ENCODE data around the gene ZBTB5.

Gene ZBTB5

DNA sequence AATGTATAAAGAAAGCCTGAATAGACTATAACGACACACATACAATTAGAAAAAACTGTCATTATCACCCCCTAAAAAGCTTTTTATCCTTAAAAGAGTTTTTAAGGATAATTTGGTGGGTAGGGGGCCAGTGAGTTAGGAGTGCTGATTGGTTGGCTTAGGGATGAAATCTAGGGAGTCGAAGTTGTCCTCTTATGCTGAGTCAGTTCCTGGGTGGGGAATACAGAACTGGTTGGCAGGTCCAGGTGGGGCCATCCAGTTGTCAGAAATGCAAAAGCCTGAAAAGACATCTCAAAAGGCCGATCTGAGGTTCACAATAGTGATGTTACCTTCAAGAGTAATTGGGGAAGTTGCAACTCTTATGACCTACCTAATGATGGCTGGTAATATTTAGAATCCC lies 13.6 kb downstream of the ZBTB5 start:
- Mint-ChIP-seq H3K36me3 (ENCODE audit: low read depth) (peaks cover 34% of the 10 kb centered on the region), H3K27me3 (no peaks in the 10 kb centered on the region), H3K4me3 (no peak overlapping the region), H3K9me3 (peaks cover 6% of the 10 kb centered on the region), H3K27ac (no peak overlapping the region), H3K4me1 (ENCODE audit: low read depth) (peaks cover 8% of the 10 kb centered on the region)
- intact Hi-C loops (cut with micrococcal nuclease) = no loop called here

DNA sequence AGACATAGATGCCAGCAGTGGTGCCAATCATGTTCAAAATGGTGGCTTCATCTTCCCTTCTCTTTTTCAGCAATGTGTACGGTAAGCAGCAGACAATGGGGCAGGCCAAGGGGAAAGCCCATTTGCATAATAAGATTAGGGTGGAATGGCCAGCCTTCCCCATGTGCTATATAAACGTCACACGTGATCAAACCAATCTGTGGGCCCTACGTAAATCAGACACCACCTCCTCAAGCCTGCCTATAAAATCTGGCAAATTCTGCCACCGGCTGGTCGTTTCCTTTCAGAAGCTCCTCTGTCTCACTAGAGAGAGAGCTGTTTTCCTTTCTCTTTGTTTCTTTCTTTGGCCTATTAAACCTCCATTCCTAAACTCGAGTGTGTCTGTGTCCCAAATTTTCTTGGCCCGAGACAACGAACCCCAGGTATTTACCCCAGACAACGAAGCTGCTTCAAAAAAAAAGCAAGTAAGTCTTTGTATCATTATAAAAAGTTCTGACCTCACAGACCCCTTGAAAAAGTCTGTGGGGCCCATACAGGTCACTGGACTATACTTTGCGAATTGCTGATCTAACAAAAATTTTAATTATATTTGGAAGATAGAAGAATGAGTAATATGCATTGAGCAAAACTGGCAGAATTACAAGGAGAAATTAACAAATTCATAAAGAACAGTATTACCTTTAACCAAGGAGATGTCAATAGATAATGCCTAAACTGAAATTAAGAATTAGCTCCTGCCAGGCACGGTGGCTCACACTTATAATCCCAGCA lies 15.2 kb downstream of the ZBTB5 start:
- Mint-ChIP-seq H3K27ac (no peak overlapping the region), H3K4me3 (no peak overlapping the region), H3K9me3 (no peaks in the 10 kb centered on the region), H3K27me3 (no peaks in the 10 kb centered on the region), H3K36me3 (ENCODE audit: low read depth) (peaks cover 33% of the 10 kb centered on the region), H3K4me1 (ENCODE audit: low read depth) (peaks cover 1% of the 10 kb centered on the region)
- intact Hi-C loops (cut with micrococcal nuclease) = no loop called here

DNA sequence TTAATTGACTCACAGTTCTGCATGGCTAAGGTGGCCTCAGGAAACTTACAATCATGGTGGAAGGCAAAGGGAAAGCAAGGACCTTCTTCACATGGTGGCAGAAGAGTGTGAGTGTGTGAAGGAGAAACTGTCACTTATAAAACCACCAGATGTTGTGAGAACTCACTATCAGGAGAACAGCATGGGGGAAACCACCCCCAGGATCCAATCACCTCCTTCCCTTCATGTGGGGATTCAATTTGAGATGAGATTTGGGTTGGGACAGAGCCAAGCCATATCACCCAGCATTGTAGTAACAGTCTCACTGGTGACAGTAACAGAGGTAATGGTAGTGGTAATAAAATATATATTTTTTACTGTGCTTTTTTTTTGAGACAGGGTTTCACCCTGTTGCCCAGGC lies 18.1 kb downstream of the ZBTB5 start:
- intact Hi-C loops (cut with micrococcal nuclease) = no loop called here
- Mint-ChIP-seq H3K27me3 (no peaks in the 10 kb centered on the region), H3K36me3 (ENCODE audit: low read depth) (peaks cover 47% of the 10 kb centered on the region), H3K27ac (no peak overlapping the region), H3K4me1 (ENCODE audit: low read depth) (no peaks in the 10 kb centered on the region), H3K4me3 (no peak overlapping the region), H3K9me3 (no peaks in the 10 kb centered on the region)

DNA sequence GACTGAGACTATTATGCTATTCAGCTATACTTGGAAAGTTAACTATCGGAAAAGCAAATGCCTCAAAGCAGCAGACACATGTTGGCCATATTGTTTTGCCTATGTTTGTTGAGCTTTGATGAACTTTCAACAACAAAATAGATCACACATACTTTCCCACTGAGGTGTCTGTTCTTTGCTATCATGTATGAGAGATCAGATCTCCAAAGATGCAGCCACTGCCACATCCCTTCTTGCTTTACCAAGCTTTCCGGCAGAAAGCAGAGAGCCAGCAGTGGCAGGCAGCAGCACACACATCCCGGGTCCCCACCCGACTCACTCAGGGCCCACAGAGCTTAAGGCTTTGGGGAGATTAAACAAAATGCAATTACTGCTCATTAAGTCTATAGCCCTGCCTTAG lies 18.8 kb downstream of the ZBTB5 start:
- Mint-ChIP-seq H3K36me3 (ENCODE audit: low read depth) (peaks cover 54% of the 10 kb centered on the region), H3K27me3 (no peaks in the 10 kb centered on the region), H3K4me1 (ENCODE audit: low read depth) (no peaks in the 10 kb centered on the region), H3K4me3 (no peak overlapping the region), H3K9me3 (no peaks in the 10 kb centered on the region), H3K27ac (no peak overlapping the region)
- intact Hi-C loops (cut with micrococcal nuclease) = no loop called here

DNA sequence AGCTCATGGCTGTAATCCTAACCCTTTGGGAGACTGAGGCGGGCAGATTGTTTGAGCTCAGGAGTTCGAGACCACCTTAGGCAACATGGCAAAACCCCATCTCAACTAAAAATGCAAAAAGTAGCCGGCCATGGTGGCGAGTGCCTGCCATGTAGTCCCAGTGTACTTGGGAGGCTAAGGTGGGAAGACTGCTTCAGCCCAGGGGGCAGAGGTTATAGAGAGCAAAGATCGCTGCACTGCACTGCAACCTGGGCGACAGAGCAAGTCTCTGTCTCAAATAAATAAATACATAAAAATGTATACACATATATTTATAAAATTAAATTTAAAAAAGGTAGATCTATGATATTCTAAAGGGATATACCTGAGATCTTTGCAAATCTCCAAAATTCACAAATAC lies 19.4 kb downstream of the ZBTB5 start:
- peaks cover 54% of the 10 kb centered on the region for H3K36me3 Mint-ChIP-seq (ENCODE audit: low read depth)
- intact Hi-C loops (cut with micrococcal nuclease) = no loop called here
- no peak overlapping the region for H3K4me3 Mint-ChIP-seq
- H3K9me3 Mint-ChIP-seq = no peaks in the 10 kb centered on the region
- H3K27ac Mint-ChIP-seq = no peak overlapping the region
- H3K27me3 Mint-ChIP-seq = no peaks in the 10 kb centered on the region
- no peaks in the 10 kb centered on the region for H3K4me1 Mint-ChIP-seq (ENCODE audit: low read depth)

DNA sequence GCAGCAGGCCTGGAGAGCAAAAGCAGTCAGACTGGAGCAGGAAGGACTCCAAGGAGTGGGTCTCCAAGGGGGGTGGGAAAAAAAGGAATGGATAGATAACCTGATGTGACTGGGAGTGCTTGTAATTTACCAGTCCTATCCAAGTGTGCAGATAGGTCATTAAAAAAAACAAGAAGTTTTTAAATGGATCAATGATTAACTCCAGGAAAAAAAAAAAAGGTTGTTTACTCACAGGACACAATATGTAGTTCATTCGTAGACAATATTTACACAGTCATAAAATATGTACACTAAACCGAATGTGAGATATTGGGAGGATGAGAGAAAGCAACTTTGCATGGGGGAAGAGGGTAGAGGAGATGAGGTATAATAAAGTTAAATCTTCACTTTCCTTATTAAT lies 20.4 kb downstream of the ZBTB5 start:
- intact Hi-C loops (cut with micrococcal nuclease) = no loop called here
- Mint-ChIP-seq H3K27ac (no peak overlapping the region), H3K36me3 (ENCODE audit: low read depth) (peaks cover 54% of the 10 kb centered on the region), H3K27me3 (no peaks in the 10 kb centered on the region), H3K4me1 (ENCODE audit: low read depth) (no peaks in the 10 kb centered on the region), H3K4me3 (no peak overlapping the region), H3K9me3 (no peaks in the 10 kb centered on the region)

DNA sequence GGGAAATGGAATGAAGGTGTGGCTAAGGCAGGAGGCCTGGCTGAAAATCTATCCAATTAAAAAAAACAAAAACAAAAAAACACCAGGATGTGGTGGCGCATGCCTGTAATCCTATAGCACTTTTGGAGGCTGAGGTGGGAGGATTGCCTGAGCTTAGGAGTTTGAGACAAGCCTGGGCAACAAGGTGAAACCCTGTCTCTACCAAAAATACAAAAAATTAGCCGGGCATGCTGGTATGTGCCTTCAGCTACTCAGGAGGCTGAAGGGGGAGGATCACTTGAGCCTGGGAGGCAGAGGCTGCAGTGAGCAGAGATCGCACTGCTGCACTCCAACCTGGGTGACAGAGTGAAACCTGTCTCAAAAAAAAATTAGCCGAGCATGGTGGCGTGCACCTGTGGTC lies 21.7 kb downstream of the ZBTB5 start:
- intact Hi-C loops (cut with micrococcal nuclease) = no loop called here
- Mint-ChIP-seq H3K36me3 (ENCODE audit: low read depth) (peaks cover 58% of the 10 kb centered on the region), H3K4me3 (no peak overlapping the region), H3K9me3 (no peaks in the 10 kb centered on the region), H3K4me1 (ENCODE audit: low read depth) (no peaks in the 10 kb centered on the region), H3K27ac (no peak overlapping the region), H3K27me3 (no peaks in the 10 kb centered on the region)

DNA sequence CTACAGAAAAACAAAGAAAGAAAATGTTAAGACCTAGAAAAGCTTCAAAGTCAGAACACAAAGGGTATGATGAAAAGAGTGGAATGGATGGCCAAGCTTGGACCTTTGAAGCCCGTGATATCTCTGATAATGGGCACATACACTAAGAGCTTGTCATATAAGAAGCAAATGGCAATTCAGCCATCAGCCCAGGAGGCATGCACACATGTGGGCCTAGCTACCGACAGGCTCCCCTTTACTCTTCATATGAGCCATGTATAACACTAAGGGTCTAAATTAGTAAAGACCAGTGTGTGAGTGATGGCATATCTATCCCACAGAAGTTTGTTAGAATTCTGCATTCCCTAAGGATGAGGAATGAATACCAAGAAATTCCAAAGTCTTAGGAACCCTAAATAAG lies 22.7 kb downstream of the ZBTB5 start:
- intact Hi-C loops (cut with micrococcal nuclease) = no loop called here
- H3K27me3 Mint-ChIP-seq = no peaks in the 10 kb centered on the region
- H3K4me1 Mint-ChIP-seq (ENCODE audit: low read depth) = no peaks in the 10 kb centered on the region
- no peak overlapping the region for H3K4me3 Mint-ChIP-seq
- peaks cover 68% of the 10 kb centered on the region for H3K36me3 Mint-ChIP-seq (ENCODE audit: low read depth)
- H3K9me3 Mint-ChIP-seq = no peaks in the 10 kb centered on the region
- H3K27ac Mint-ChIP-seq = no peak overlapping the region

DNA sequence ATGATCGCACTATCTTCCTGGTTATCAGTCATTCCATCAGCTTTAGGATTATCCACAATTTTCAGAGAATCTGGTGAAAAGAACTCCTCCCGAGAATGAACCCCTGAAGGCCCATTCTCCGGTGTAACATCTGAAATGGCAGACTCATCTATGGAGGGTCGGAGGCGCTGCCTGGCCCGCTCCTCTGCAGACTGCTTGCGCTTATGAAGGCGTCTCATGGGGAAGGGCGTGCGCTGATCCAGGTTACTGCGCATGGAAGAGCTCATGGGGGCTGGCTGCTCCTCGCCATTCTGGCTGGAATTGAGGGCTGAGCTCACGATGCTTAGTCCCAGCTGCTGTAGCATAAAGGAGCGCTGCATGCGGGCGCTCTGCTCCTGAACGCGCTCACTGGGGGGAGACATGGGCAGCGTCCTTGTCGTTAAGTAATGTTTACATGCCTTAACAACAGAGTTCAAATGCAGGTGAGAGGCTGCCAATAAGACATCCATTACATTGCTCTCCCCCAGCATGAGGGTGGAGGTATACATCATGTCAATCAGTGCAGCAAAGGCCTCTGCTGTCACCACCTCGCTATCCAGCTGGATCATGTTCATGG lies 23.4 kb downstream of the ZBTB5 start:
- H3K36me3 Mint-ChIP-seq (ENCODE audit: low read depth) = peaks cover 75% of the 10 kb centered on the region
- no peak overlapping the region for H3K4me3 Mint-ChIP-seq
- H3K4me1 Mint-ChIP-seq (ENCODE audit: low read depth) = no peaks in the 10 kb centered on the region
- intact Hi-C loops (cut with micrococcal nuclease) = no loop called here
- no peaks in the 10 kb centered on the region for H3K27me3 Mint-ChIP-seq
- no peaks in the 10 kb centered on the region for H3K9me3 Mint-ChIP-seq
- no peak overlapping the region for H3K27ac Mint-ChIP-seq

DNA sequence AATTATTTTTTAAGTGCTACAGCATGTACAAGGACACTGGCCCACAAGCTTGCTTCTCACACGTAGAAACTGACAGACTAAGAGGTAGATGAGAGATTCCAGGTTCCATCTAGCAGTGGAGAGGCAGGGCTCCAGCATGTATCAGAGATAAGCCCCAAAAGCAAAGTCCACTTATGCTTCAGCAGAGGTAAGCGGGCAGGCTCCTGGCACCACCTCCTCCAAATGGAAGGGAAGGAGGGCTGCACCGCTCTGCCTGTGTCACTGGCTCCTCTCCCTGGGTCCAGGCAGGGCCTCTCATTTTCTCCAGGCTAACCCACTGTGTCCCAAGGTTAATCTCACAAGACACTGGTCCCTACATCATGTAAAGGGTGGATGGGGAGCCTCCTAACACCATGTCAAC lies 26.9 kb downstream of the ZBTB5 start:
- H3K27ac Mint-ChIP-seq = no peak overlapping the region
- intact Hi-C loops (cut with micrococcal nuclease) = no loop called here
- H3K27me3 Mint-ChIP-seq = no peaks in the 10 kb centered on the region
- H3K36me3 Mint-ChIP-seq (ENCODE audit: low read depth) = peaks cover 89% of the 10 kb centered on the region
- H3K4me1 Mint-ChIP-seq (ENCODE audit: low read depth) = peaks cover 10% of the 10 kb centered on the region
- H3K4me3 Mint-ChIP-seq = no peak overlapping the region
- H3K9me3 Mint-ChIP-seq = no peaks in the 10 kb centered on the region

DNA sequence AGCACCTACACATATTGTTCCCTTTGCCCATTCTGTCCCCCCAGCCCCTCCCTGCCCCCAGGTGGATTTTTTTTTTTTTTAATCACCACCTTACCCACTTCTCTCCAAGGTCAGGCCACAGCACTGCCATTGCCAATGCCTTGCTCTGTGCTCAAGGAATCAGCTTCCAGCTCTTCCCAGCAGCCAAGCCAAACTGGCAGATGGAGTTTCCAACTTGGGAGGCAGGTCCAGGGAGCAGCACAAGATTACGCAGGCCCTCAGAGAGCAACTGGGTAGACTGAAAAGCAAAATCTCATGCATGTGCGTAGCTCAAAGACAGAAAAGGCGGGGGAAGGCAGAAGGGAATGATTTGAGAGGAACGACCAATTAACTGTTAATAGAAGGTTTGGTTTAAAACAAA lies 27.6 kb downstream of the ZBTB5 start:
- H3K36me3 Mint-ChIP-seq (ENCODE audit: low read depth) = peaks cover 96% of the 10 kb centered on the region
- H3K4me3 Mint-ChIP-seq = no peak overlapping the region
- intact Hi-C loops (cut with micrococcal nuclease) = no loop called here
- H3K4me1 Mint-ChIP-seq (ENCODE audit: low read depth) = peaks cover 18% of the 10 kb centered on the region
- H3K9me3 Mint-ChIP-seq = no peaks in the 10 kb centered on the region
- H3K27me3 Mint-ChIP-seq = no peaks in the 10 kb centered on the region
- H3K27ac Mint-ChIP-seq = no peak overlapping the region

DNA sequence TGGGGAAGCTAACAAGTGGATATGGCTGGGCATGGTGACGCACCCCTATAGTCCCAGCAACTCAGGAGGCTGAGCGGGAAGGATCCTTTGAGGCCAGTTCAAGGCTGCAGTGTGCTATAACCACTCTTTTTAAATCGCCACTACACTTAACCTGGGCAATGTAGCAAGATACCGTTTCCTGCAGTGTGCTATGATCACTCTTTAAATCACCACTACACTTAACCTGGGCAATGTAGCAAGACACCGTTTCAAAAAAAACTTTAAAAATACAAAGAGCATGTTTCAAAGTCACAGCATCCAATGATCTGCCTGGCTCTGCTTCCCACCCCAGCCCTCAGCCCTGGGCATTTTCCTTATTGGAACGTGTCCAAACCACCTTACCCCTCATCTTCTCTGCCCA lies 28.2 kb downstream of the ZBTB5 start:
- no peak overlapping the region for H3K27ac Mint-ChIP-seq
- no peaks in the 10 kb centered on the region for H3K27me3 Mint-ChIP-seq
- peaks cover 24% of the 10 kb centered on the region for H3K4me1 Mint-ChIP-seq (ENCODE audit: low read depth)
- peaks cover 95% of the 10 kb centered on the region for H3K36me3 Mint-ChIP-seq (ENCODE audit: low read depth)
- intact Hi-C loops (cut with micrococcal nuclease) = no loop called here
- no peak overlapping the region for H3K4me3 Mint-ChIP-seq
- H3K9me3 Mint-ChIP-seq = no peaks in the 10 kb centered on the region

DNA sequence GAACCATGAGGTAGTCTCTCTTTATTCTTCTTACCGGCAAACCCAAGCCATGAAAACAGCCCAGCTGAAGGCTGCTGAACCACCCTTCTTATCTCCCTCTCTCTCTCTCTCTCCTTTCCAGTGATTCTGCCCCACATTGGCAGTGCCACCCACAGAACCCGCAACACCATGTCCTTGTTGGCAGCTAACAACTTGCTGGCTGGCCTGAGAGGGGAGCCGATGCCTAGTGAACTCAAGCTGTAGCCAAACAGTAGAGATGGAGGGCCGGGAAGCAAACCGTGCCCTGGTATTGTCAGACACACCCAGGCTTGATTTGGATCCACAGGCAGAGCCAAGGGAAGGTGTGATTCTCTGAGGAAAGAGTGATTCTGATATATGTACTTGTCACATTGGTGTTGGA lies 28.7 kb downstream of the ZBTB5 start:
- no peak overlapping the region for H3K4me3 Mint-ChIP-seq
- no peak overlapping the region for H3K27ac Mint-ChIP-seq
- peaks cover 95% of the 10 kb centered on the region for H3K36me3 Mint-ChIP-seq (ENCODE audit: low read depth)
- intact Hi-C loops (cut with micrococcal nuclease) = no loop called here
- peaks cover 25% of the 10 kb centered on the region for H3K4me1 Mint-ChIP-seq (ENCODE audit: low read depth)
- H3K27me3 Mint-ChIP-seq = no peaks in the 10 kb centered on the region
- no peaks in the 10 kb centered on the region for H3K9me3 Mint-ChIP-seq

DNA sequence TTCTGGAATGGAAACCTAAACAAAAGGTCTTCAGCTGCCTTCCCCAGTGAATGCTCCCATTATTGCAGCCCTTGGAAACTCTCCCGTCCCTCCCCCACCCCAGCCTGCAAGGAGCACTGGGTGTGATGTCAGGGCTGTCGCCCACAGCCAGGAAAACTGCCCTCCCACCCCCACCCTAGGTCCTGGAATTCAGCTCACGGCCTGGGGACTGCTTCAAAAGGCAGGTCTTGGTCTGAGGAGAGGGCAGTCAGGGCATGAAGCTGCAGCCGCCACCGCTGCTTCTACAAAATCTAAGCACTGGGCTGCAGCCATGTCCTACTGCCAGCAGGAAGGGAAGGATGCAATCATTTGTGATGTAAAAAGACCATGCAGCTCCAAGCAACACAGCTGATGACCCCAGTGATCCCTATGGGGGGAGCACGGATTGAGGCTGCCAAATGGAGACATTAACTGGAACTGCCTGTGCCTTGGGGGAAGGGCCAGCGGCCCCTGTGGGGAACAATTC lies 31.3 kb downstream of the ZBTB5 start:
- Mint-ChIP-seq H3K9me3 (no peaks in the 10 kb centered on the region), H3K27me3 (no peaks in the 10 kb centered on the region), H3K4me1 (ENCODE audit: low read depth) (peaks cover 41% of the 10 kb centered on the region), H3K27ac (no peak overlapping the region), H3K4me3 (no peak overlapping the region), H3K36me3 (ENCODE audit: low read depth) (peaks cover 98% of the 10 kb centered on the region)
- intact Hi-C loops (cut with micrococcal nuclease) = no loop called here

DNA sequence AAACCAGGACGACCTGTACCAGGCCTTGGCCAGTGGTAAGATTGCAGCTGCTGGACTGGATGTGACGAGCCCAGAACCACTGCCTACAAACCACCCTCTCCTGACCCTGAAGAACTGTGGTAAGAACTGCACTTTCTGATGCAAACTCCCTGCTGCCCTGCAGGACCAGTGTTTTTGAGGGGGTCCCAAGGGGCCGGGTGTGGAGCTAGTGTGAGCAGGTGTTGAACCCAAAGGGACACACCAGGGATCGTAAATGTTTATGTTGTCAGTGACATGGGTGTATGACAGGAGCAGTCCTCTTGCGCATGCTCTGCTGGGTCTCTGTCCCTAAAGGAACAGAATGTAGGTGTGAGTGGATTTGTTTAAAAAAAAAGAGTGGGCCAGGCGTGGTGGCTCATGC lies 33.2 kb downstream of the ZBTB5 start:
- peak overlapping the region; percentile 67 for H3K27ac Mint-ChIP-seq
- intact Hi-C loops (cut with micrococcal nuclease) = no loop called here
- peaks cover 41% of the 10 kb centered on the region for H3K4me1 Mint-ChIP-seq (ENCODE audit: low read depth)
- no peak overlapping the region for H3K4me3 Mint-ChIP-seq
- no peaks in the 10 kb centered on the region for H3K27me3 Mint-ChIP-seq
- peaks cover 98% of the 10 kb centered on the region for H3K36me3 Mint-ChIP-seq (ENCODE audit: low read depth)
- no peaks in the 10 kb centered on the region for H3K9me3 Mint-ChIP-seq
